NCI-H774 (cell line): ENCODE results near the gene PNP.

Experiments
- DNase-seq: peaks from one replicate; lab custom pipeline; 2025; lab: John Stamatoyannopoulos, UW

The PNP gene

DNA sequence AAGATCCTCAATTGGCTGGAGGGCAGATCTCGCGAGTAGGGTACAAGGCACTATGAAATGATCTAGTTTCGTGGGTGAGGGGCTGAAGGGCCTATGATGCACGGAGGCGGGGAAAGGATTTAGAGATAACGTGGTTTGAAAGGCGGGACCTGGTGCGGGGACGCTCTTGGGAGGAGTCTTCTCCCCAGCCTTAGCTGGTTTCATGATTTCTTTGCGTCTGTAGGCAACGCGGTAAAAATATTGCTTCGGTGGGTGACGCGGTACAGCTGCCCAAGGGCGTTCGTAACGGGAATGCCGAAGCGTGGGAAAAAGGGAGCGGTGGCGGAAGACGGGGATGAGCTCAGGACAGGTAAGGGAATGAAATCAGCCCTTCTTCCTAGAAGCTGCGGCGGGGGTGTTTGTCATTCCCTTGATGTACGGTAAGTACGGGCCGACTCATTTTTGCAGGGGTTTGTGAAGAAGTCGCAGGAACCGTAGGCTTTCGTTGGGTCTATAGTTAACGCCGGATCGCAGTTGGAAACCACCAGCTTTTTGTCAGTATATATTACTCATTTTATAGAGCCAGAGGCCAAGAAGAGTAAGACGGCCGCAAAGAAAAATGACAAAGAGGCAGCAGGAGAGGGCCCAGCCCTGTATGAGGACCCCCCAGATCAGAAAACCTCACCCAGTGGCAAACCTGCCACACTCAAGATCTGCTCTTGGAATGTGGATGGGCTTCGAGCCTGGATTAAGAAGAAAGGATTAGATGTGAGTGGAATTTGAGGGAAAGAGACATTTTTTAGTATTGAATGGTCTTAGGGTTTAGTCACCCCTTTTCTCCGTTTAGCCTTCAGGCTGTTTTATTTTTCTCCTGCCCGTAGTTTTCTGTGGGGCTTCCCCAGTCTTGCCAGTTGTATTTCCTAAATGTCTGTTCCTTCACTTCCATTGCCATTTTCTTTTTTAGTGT, 13.6 kb upstream of the PNP start:
- DNase-seq: no peak

DNA sequence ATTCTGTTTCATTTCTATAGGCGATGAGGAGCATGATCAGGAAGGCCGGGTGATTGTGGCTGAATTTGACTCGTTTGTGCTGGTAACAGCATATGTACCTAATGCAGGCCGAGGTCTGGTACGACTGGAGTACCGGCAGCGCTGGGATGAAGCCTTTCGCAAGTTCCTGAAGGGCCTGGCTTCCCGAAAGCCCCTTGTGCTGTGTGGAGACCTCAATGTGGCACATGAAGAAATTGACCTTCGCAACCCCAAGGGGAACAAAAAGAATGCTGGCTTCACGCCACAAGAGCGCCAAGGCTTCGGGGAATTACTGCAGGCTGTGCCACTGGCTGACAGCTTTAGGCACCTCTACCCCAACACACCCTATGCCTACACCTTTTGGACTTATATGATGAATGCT, 12.2 kb upstream of the PNP start:
- no peak for DNase-seq

DNA sequence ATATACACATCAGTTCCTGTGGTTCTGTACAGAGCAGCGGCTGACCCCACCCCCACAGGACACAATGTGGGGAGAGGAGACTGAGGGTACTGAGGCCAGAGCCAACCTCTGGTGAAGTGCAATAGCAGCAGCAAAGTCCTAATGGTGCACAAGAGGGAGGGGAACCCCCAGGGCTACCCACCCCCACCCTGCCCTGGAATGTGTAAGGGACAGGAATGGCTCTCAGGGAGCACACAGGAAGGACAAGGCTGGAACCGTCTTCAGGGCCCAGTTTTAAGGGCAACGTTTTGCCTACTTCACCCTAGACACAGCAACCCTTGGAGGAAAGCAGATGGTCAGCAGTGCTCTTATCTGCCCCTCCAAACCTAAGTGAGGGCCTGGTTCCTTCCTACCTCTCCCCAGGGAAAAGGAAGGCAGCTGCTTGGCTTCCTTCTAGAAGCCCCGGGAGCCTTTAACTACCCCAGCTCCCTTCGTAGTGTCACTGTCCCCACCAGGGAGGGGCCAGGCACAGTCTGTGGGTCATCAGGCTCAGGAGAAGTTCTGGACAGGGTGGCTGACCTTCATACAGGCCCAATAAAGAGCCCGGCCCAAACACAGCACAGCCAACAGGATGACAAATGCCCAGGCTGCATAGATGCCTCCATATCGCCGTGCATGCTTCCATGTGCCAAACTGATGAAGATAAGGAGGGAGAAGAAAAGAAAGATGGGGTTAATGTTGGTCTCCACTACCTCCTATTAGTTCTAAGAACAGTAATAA, 11.0 kb upstream of the PNP start:
- no peak for DNase-seq

DNA sequence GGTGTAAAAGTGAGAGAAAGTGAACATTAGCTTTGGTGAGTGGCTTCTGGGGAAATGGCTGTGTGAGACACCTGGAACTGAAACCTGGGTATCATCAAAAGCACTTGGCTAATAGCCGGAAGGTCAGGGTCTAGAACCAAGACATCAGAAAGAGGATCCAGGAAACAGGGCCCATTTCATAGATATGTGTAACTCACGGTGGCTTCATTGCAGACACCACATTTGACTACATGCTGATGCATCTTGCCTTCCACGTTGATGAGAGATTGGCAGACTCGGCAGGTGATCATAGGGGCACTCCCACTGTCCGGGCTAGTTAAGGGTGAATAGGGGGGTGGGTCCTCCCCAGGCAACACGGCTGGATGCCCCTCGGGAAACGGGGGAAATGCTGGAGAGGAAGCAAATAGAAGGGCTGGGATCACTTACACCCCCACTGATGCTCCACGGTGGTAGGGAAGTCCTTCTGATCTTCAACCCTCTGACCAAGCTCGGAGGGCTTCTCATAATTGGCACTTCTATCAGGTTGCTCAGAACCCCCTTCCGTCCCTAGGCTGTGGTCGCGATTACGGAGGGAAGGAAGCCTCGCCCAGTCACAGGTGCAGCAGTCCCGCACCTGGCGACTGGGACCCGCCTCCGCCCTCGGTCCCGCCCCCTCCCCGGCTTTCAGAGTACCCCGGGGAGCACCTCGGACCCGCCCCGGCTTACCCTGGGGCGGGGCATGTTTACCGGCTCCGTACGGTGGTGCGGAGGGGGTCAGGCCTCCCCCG, 8.6 kb upstream of the PNP start:
- peak; percentile 65 for DNase-seq

DNA sequence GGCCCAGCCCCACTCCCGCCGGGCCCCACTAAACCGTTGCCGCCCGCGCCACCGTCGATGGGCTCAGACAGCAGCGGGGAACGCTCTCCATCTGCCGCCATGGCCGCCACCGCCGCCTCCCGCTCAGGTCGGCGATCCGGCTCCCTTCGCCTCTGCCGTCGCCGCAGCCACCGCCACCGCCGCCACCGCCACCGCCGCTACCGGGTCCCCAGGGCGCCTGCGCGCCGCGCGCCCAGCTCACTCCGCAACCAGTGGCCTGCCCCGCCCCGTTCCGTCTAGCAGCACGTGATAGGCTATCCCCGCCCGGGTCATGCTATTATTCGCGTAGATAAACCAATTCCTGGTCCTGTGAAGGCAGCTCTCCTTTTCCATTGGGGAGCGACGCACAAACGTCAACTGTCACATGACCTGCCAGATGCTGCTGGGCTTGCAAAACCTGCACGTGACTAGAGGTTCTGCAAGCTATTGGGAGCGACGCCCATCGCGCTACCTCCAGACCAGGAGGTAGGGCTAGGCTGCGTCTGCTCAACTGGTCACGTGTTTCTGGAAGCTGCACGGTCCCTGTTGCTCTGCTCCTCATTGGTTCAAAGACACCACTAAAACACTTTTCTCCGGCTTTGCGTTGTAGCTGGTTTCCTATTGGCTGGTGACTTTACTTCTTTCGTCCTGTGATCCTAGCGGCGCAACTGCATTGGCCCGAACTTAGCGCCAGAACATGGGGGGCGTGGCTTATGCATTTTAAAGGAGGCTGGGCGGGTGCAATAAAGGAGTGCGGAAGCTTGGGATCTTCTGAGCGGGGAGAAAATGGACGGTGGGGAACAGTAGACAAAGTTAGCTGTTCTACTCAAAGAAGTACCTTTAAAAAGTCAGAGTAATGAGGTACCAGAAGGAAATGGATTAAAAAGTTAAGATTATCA, 7.7 kb upstream of the PNP start, which contains the start of gene PIP4P1:
TSS of gene PIP4P1 (minus strand) at position 210 of the 917 bp plus-strand sequence. CDS start at position 101, 109 bp downstream.
- peak; percentile 99 for DNase-seq

DNA sequence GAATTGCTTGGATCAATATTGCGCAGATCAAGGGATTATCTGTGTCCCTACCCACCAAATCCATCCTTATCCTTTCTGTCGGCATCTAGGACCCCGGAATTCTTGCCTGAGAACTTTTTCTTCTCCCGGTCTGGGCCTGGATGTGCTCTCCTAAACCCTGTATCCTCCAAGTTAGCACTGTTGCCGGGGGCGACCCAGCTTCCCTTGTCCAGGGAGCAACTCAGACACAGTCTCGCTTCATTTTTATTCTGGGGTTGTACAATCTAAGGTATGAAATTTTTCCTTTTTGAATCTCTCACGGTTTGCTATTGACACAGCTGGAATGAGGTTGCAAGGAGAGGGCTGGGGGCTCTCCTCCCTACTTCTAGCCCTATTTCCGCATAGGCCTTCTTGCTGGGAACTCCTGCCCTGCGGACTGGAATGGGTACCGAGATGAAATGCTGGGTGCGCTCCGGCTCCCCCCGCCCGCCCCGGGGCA, 403 bp upstream of the PNP start:
- no peak for DNase-seq

DNA sequence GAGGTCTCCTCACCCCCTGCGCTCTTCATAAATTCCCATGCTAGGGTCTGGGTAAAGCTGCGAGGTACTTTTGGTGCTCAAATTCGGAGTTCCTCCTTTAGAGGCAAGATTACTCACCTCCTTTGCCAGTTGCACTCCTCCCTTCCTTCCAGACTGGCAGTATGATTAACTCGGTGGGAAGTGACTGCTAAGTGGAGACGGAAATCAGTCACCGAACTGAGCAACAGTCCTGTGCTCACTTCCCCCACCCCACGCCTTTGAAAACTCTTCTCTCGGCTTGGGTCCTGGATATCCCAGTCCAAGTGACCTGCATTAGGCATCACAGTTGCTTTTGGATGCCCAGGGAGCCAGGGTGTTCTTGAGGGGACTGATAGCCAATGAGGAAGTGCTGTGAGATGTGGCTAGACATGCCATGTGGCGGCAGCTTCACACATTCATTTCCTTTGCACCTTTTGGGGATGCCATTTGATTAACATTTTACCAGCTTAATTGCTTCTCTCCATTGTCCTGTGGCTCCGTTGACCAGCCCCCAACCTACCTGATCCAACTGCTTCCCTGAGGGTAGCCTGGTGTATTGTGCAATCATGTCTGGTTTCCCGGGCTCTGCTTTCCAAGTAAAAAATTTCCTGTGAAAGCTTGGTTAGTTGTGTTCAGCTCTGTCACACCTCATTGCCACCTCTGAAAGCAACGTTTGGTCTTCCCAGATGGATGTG, 840 bp downstream of the PNP start:
- peak; percentile 50 for DNase-seq

DNA sequence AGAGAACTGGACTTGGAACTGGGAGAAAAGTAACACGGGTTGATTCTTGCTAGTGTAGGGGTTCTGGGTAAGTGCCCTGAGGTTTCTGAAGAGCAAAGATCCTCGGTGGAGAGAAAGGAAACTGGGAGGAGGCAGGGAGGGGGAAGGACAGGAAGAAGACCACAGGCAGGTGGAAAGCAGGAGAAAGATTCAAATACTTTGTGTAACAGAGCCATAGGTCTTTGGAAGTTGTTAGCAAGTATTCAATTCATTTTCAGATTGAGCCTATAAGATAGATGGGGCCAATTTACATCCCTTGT, 1.3 kb downstream of the PNP start:
- no peak for DNase-seq

DNA sequence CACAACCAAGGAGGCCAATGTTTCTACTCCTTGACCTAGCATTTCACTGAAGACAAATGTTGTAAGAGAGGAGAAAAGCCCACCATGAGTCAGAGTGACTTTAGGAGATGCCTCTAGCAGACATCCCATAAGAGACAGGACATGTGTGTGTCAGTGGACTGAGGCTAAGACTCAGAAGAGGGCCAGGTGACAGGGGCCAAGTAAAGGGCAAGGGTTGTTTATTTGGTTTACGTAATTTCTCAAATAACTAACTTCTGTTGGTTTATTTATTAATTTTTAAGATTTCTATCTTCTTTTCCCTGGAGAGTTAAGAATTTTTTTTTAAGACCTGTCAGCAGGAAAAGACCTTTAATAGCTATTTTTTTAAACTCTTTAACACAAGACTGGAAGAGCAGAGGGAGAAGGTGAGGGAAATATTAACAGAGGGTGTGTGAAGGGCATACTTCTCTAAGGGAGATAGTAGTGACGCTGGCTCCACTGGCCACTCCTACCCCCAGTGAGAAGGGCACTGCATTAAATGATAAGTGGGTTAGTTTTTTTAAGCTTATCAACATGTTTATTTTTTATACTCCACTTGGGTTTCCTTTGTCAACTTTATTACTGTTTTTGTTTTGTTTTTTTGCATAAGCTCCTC, 3.4 kb downstream of the PNP start:
- DNase-seq: no peak

DNA sequence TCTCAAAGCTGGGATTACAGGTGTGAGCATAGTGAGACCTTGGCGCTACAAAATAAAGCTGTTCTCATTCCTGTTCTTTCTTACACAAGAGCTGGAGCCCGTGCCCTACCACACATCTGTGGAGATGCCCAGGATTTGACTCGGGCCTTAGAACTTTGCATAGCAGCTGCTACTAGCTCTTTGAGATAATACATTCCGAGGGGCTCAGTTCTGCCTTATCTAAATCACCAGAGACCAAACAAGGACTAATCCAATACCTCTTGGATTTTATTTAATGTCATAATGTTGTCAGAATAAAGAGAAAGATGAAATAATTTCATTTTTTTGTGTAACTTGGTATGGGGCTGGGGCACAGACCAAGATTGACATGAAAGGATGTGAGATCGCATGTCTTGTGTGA, 7.6 kb downstream of the PNP start:
- DNase-seq: no peak

DNA sequence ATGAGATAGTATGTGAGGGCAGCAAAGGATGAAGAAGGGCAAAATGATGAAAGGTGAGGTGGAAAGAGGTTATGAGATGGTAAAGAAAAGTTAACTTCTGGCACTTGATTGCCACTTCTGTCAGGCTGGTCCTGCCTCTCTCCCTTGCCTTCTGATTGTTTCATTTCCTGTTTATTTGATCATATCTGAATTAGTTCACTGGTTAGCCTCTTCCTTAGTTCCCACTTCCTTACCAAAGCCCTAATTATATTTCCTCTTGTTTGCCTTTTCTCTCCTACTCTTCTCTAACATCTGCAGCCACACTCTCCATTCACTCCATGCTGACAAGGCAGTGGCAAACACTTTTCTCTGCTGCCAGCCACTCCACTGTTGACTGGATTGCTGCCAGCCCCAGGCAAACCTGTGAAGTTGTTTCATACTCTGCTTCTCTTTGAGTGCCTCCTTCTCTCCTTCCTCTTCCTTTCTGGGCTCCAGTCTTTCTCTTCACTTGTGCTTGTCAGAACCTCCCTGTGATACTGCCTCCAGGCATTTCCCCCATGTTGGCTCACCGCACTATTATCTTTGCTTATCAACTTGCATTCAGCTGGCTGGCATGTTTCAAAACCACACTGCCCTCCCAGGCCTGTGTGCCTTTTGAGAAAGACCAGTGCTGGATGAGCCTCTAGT, 8.1 kb downstream of the PNP start:
- DNase-seq: no peak

DNA sequence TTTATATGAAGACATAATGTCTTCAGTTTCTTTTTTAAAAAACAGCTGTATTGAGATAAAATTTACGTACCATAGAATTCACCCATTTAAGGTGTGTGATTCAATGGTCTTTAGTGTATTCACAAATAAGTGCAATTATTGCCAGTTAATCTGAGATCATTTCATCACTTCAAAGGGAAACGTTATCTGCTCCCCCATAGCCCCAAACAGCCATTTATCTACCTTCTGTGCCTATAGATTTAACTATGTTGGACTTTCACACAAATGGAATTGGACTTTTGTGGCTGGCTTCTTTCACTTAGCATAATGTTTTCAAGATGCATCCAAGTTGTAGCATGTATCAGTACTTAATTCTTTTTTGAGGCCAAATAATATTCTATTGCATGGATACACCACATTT, 9.7 kb downstream of the PNP start:
- DNase-seq: no peak

DNA sequence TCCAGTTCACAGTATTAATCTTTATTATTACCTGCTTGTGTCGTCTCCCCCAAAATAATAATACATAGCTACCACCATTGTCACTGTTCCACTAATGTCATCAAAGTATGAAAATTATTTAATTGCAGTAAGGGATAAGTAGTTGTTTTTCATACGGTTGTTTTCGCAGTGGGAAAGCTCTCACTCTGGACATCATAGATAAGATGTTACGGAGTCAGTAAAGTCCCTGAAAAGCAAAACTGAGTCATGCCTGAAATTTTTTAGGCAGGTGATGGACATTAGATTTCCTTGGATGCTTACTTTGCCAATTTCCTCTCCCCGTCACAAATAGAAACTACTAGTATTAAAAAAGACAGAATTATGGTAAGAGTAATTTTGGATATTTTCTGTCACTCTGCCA, 13.2 kb downstream of the PNP start:
- DNase-seq: no peak

DNA sequence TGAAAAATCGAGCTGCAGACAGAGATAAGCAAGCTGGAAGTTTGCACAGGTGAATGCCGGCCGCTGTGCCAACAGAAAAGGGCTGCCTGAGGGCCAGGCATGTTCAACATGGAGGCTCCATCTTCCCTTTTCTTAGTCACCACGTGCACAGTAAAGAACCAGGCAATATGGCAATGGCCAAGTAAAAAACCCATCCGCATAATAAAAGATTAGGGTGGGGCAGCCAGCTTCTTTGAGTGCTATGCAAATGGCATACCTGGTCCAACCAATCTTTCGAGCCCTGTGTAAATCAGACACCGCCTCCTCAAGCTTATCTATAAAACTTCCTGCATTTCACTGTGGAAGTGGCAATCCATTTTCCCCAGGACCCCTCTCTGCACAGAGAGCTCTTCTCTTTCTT, 16.7 kb downstream of the PNP start:
- no peak for DNase-seq

DNA sequence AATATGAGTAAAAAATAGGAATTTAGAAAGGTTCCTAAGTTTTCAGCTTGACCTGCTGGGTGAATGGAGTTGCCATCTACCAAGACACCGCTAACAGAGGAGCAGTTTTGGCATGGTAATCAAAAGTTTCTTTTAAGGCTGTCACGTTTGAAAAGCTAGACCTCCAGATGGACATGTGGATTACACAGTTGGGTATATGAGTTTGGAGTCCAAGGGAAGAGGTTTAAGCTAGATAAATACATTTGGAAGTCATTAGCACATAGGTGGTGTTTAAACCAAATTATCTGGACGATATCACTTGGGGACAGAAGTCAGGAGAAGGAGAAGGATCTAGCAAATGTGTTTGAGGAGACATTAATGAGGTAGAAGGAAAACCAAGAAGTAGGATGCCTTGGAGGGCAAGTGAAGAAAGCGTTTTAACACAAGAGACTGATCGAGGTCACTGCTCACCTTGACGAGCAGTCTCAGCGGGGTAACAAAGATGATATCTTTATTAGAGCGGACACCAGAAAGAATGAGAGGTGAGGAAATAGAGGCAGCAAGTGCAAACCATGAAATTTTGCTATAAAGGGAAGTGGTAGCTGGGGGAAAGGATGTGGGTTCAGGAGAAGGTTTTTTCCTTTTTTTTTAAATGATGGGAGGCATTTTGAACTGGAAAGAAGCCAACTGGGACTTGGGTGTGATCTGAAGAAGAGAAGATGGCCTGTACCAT, 17.6 kb downstream of the PNP start:
- no peak for DNase-seq

DNA sequence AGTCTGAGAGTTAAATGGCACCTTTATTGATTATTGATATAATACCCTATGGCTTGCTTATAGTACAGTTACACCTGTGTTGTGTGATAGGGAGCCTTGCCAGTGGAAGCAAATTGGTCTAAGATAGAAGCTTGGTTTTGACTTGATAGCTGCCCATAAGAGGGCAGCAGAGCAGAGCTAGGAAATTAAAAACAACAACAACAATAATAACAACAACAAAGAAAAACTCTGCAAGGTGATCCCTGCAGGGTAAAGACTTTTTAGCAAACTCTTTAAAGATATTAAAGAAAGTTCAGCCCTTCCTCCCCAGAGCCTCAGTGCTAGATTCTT, 18.2 kb downstream of the PNP start:
- no peak for DNase-seq

DNA sequence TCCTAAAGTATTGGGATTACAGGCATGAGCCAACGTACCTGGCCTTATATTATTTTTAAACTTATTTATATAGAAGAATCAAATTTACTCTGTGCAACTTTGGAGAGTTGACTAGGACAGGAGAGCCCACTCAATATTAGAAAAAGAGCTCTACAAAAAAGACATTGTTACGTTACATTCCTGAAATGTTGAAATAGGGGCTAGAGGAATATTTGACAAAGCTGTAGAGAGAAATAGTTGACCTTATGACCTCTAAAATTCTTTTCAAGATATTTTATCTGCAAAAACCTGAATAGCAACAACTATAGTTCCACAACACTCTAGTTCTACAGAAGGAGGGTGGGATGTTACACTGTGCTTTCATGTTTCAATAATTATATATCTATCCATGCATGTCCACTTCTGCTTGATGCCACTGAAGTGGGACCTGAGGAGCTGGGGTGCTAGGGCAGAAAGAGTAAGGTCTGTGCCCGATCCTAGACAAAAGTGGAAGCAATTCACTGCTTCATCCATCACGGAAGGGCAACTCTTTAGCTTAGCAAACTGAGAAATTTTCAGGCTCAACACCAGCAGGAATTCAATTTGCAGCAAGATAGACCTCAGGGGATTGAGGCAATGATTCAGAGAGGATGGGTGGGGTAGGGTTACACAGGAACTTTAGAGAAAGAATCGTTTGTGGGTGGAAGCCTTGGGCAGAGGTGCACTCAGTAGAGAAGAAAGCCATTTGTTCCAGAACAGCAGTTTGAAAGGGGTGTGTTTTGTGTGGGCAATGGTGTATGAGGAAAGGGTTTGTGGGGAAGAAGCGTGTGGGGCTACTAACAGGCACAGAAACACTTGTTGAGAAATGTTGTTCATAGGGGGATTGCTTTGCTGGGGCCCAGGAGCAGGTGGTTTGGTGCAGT, 20.1 kb downstream of the PNP start:
- no peak for DNase-seq

DNA sequence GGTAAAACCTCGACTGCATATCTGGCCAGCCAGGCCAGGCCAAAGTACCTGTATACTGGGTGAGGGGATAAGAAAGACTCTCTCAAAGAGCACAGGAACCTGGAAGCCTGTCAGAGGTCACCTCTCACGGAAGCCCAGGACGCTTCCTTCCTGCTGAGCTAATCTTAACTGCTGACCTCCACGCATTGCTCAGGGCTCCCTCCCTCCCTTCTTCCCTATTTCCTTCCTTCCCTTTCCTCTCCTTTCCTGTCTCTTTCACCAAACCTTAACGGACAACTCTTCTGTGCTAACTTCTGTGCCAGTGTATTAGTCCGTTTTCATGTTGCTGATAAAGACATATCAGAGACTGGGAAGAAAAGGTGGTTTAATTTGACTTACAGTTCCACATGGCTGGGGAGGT, 21.4 kb downstream of the PNP start:
- no peak for DNase-seq
